GM19025 (cell line): ENCODE measurements around the gene MYLIP.

ENCODE experiments used
- ATAC-seq: cut with Tn5 transposase; IDR thresholded peaks from one replicate; pipeline ENCODE4 v1.9.1; 2021; ENCODE audit warnings: mild to moderate bottlenecking, low read depth, moderate library complexity; ENCODE audit not compliant: unreplicated experiment

The MYLIP gene

GRCh38 chr6:16196984-16197546 is 68.2 kb downstream of the MYLIP start:
- ATAC-seq: no peak
